ENCODE data around the gene CELF2. TPM values are rescaled to one million over a fixed set of nuclear protein-coding genes. Genes with fewer than 3 reads are reported as not detected.

The CELF2 gene
- total and polyA plus RNA-seq, 2 experiments from 2014 or later = 16.6 to 26.9 TPM

GRCh38 chr10:11325817-11326216, 308.1 kb downstream of the CELF2 start:
- H3K27me3 ChIP-seq = no peaks in the 10 kb centered on the region
- no peaks in the 10 kb centered on the region for H3K9me2 ChIP-seq (replicated peaks; ENCODE audit: insufficient read depth)
- H3K4me3 ChIP-seq = no peak overlapping the region
- H3K4me2 ChIP-seq = no peak overlapping the region
- TF ChIP-seq EZH2 (IDR thresholded peaks at IDR 0.05; ENCODE audit: borderline replicate concordance) (no peak), CTCF (IDR thresholded peaks at IDR 0.05; ENCODE audit: poor library complexity) (no peak), EZH2phosphoT487 (IDR thresholded peaks at IDR 0.05; ENCODE audit: low read depth, severe bottlenecking, unreplicated experiment) (no peak)
- WGBS (ENCODE audit: low lambda C conversion rate, missing lambda C conversion rate) = 53% methylated on average over 2 of the region's 2 CpGs
- H3K27ac ChIP-seq = no peak overlapping the region
- H3K9me3 ChIP-seq (ENCODE audit: low read depth) = no peaks in the 10 kb centered on the region
- no peaks in the 10 kb centered on the region for H4K20me1 ChIP-seq (ENCODE audit: insufficient read depth, poor library complexity, severe bottlenecking)
- no peaks in the 10 kb centered on the region for H3K4me1 ChIP-seq (ENCODE audit: insufficient read depth)
- H3K79me2 ChIP-seq = no peaks in the 10 kb centered on the region
- H3K36me3 ChIP-seq (replicated peaks; ENCODE audit: insufficient read depth, low read depth) = no peaks in the 10 kb centered on the region
- no peak overlapping the region for H2AFZ ChIP-seq
- DNase-seq (ENCODE audit: low spot score) = no peak

GRCh38 chr10:11326241-11326640, 308.6 kb downstream of the CELF2 start:
- no peak overlapping the region for H2AFZ ChIP-seq
- no peak overlapping the region for H3K4me3 ChIP-seq
- H3K9me3 ChIP-seq (ENCODE audit: low read depth) = no peaks in the 10 kb centered on the region

GRCh38 chr10:11326913-11327616, 309.4 kb downstream of the CELF2 start:
- WGBS (ENCODE audit: low lambda C conversion rate, missing lambda C conversion rate) = 82% methylated on average over 11 of the region's 11 CpGs
- no peaks in the 10 kb centered on the region for H3K79me2 ChIP-seq
- H3K4me3 ChIP-seq = no peak overlapping the region
- no peaks in the 10 kb centered on the region for H3K9me3 ChIP-seq (ENCODE audit: low read depth)
- no peak overlapping the region for H3K27ac ChIP-seq
- H3K36me3 ChIP-seq (replicated peaks; ENCODE audit: insufficient read depth, low read depth) = no peaks in the 10 kb centered on the region
- H3K9me2 ChIP-seq (replicated peaks; ENCODE audit: insufficient read depth) = no peaks in the 10 kb centered on the region
- no peak overlapping the region for H2AFZ ChIP-seq
- TF ChIP-seq EZH2 (IDR thresholded peaks at IDR 0.05; ENCODE audit: borderline replicate concordance) = no peak
- TF ChIP-seq CTCF (IDR thresholded peaks at IDR 0.05; ENCODE audit: poor library complexity) = no peak
- TF ChIP-seq EZH2phosphoT487 (IDR thresholded peaks at IDR 0.05; ENCODE audit: low read depth, severe bottlenecking, unreplicated experiment) = no peak
- no peak overlapping the region for H3K4me2 ChIP-seq
- H3K4me1 ChIP-seq (ENCODE audit: insufficient read depth) = no peaks in the 10 kb centered on the region
- DNase-seq (ENCODE audit: low spot score) = no peak
- H3K27me3 ChIP-seq = no peaks in the 10 kb centered on the region
- H4K20me1 ChIP-seq (ENCODE audit: insufficient read depth, poor library complexity, severe bottlenecking) = no peaks in the 10 kb centered on the region

More at GRCh38 chr10:11326241-11326640, 308.6 kb downstream of the CELF2 start:
- no peaks in the 10 kb centered on the region for H4K20me1 ChIP-seq (ENCODE audit: insufficient read depth, poor library complexity, severe bottlenecking)
- no peak for TF ChIP-seq EZH2 (IDR thresholded peaks at IDR 0.05; ENCODE audit: borderline replicate concordance)
- TF ChIP-seq EZH2phosphoT487 (IDR thresholded peaks at IDR 0.05; ENCODE audit: low read depth, severe bottlenecking, unreplicated experiment) = no peak
- no peak for TF ChIP-seq CTCF (IDR thresholded peaks at IDR 0.05; ENCODE audit: poor library complexity)
- no peaks in the 10 kb centered on the region for H3K27me3 ChIP-seq
- DNase-seq (ENCODE audit: low spot score) = no peak
- no peak overlapping the region for H3K4me2 ChIP-seq
- no peaks in the 10 kb centered on the region for H3K36me3 ChIP-seq (replicated peaks; ENCODE audit: insufficient read depth, low read depth)
- H3K4me1 ChIP-seq (ENCODE audit: insufficient read depth) = no peaks in the 10 kb centered on the region
- H3K9me2 ChIP-seq (replicated peaks; ENCODE audit: insufficient read depth) = no peaks in the 10 kb centered on the region
- 92% methylated on average over 12 of the region's 12 CpGs for WGBS (ENCODE audit: low lambda C conversion rate, missing lambda C conversion rate)
- no peak overlapping the region for H3K27ac ChIP-seq
- H3K79me2 ChIP-seq = no peaks in the 10 kb centered on the region

All from hepatocyte (in vitro differentiated cells).